ENCODE results near the gene RAB36. TPM values are rescaled to one million over a fixed set of nuclear protein-coding genes. Genes with fewer than 3 reads are reported as not detected.

Gene RAB36
- total RNA-seq, 1 donor from 2014 or later, result 3.5 TPM

GRCh38 chr22:23117891-23118646 lies 27.2 kb upstream of the RAB36 start:
- TF ChIP-seq CTCF (conservative IDR thresholded peaks at IDR 0.05; ENCODE audit: low read depth, low read length), result no peak
- H3K4me3 ChIP-seq (ENCODE audit: low read depth, low read length), result no peak overlapping the region
- DNase-seq (ENCODE audit: low read depth), result no peak

GRCh38 chr22:23118647-23119493 lies 26.4 kb upstream of the RAB36 start:
- no peak for DNase-seq (ENCODE audit: low read depth)
- no peak for TF ChIP-seq CTCF (conservative IDR thresholded peaks at IDR 0.05; ENCODE audit: low read depth, low read length)
- H3K4me3 ChIP-seq (ENCODE audit: low read depth, low read length), result no peak overlapping the region

- DNase-seq (ENCODE audit: low read depth), result no peak
These were observed 25.5 kb upstream of the RAB36 start for GRCh38 chr22:23119494-23120414.

GRCh38 chr22:23120415-23120899 lies 24.8 kb upstream of the RAB36 start:
- no peak for TF ChIP-seq CTCF (conservative IDR thresholded peaks at IDR 0.05; ENCODE audit: low read depth, low read length)
- no peak for DNase-seq (ENCODE audit: low read depth)

More at GRCh38 chr22:23119494-23120414, 25.5 kb upstream of the RAB36 start:
- TF ChIP-seq CTCF (conservative IDR thresholded peaks at IDR 0.05; ENCODE audit: low read depth, low read length), result no peak
- no peak overlapping the region for H3K4me3 ChIP-seq (ENCODE audit: low read depth, low read length)

GRCh38 chr22:23121000-23121421 lies 24.3 kb upstream of the RAB36 start:
- no peak for DNase-seq (ENCODE audit: low read depth)
- H3K4me3 ChIP-seq (ENCODE audit: low read depth, low read length), result no peak overlapping the region
- TF ChIP-seq CTCF (conservative IDR thresholded peaks at IDR 0.05; ENCODE audit: low read depth, low read length), result no peak

More at GRCh38 chr22:23120415-23120899, 24.8 kb upstream of the RAB36 start:
- H3K4me3 ChIP-seq (ENCODE audit: low read depth, low read length), result no peak overlapping the region

GRCh38 chr22:23121424-23121823 lies 23.9 kb upstream of the RAB36 start:
- no peak overlapping the region for H3K4me3 ChIP-seq (ENCODE audit: low read depth, low read length)
- no peak for DNase-seq (ENCODE audit: low read depth)
- no peak for TF ChIP-seq CTCF (conservative IDR thresholded peaks at IDR 0.05; ENCODE audit: low read depth, low read length)

Data from epithelial cell of proximal tubule (primary cell).